Activated T-cell treated with anti-CD3 and anti-CD28 coated beads for 24 hours (primary cell): ENCODE data around the gene MAP2K3.
A peak's percentile ranks its signal among the peaks of the same experiment; 100 is the strongest.

Experiments
- DNase-seq: peaks from one replicate; pipeline ENCODE4 v3.0.0-alpha.2; 2020; ENCODE audit warnings: low read depth

MAP2K3 gene

DNA sequence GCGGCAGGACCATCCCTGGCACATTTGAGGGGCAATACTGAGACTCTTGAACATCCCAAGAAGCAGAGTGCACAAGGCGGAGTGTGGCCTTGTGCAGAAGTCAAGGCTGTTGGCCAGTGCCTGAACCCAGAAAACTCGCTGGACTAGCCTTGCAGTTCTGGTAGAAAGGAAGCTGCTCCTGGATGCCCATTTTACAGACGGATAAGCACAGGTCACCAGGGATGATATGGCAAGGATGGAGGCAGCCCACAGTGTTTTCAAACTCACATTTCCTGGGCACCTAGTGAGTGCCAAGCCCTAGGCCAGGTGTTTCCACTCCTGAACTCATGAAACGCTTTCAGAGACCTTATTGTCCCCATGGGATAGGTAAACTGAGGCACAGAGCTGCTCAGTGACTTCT lies 1.7 kb upstream of the MAP2K3 start:
- no peak for DNase-seq

DNA sequence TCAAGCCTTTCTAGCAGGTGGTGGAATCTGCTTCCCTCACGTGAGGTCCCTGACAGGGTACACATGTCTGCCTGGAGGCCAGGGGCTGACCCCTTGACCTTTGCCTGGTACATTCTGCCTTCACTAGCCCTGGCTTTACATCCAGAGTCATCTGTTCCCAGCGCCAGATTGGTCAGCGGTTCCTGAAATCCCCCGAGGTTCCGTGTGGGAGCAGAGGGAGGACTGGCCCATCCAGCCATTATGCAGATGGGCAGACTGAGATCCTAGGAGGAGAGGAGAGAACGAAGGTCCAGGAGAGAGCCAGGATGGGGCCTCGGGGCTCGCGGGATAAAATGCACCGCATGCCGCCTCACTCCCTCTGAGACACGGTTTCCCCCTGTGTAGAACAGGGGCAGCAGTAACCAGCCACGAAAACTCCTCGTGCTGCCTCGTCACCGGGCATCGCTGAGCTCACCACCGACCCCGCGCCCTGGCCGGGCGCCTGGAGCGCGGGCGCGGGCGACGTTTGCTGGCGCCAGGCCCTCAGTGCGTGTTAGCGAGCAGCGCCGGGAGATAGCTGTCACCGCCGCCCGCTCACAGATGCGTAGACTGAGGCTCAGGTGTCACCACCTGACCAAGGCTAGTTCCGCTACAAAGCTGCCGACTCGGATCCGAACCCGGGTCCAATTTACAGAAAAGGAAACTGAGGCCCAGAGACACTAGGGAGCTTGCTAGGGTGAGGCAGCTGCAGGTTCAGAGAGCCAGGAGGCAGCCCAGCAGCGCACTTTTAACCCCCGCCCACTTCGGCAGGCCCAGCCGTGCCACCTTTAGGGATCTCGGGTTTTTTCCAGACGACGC lies 811 bp upstream of the MAP2K3 start:
- DNase-seq: no peak

DNA sequence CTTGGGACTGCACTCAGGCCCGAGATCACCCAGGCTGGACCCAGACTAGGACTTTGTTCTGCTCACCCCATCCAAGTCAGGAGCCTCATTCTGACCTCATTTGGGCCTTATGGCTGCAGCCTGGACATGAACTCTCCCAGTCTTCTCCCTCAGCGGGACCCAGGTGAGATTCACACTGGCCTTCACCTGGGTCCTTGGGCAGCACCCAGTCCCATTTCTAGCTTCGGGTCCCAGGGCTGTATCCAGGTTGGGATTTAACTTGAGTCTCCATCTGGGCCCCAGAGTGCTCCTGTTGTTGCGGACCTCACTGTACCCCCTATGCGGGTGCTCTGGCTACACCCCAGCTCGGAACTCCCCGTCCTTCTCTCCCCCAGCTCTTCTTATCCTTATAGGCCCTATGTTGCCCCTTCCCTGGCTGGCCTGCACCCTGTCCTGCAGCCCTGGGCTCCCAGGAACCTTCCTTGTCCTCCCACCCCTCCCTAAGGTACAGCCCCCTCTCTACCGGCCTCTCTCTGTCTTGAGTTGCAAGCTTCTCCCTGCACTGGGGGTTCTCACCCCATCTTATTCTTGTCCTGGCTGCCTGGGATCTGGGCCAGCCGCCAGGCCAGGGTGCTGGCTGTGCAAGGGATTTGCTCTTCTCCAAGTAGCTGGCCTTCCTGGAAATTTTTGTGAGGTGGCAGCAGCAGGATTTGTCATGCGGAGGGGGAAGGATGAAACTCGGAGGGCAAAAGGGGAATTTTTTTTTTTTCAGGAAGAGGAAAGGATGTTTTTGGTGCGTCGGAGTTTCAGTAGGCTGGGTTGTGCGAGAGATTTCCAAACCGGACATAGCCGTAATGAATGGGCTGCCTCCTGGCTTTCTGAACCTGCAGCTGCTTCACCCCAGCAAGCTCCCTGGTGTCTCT lies 904 bp downstream of the MAP2K3 start:
- DNase-seq: no peak

- no peak for DNase-seq
Measured at GRCh38 chr17:21286066-21286770, 1.7 kb downstream of the MAP2K3 start.

DNA sequence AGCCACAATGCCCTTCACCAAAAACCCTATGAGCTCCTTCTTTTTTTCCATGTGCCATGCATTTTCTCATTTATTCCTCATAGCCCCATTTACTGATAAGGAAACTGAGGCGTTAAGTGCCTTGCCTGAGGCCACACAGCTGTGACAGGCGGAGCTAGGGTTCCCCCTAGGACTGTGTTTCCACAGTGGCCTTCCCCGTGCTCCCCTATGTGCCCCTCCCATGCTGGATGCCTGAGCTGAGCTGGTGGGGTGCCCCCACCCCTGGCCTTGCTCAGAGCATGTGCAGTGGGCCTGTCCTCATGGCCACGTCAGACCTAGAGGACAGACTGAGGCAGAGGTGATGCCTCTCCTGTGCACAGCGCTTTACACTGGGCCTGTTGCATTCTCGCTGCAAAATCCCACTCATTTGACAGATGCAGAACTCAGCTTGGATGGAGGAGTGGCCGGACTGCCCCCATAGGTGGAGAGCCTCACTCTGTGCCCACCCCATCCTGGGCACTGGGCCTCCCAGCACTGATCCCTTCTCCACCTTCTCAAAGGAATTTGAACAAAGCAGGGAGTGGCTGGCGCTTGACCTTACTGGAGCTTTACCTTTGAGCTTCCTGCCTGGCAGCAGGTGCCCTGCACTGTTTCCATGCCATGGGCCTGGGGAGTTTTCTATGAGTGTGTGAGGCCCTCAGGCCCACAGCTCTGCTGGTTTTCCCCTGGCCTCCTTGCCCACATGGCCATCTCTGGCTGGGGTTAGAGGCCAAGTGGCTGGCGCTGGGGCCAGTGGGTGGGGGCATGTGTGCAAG lies 2.6 kb downstream of the MAP2K3 start:
- no peak for DNase-seq

- DNase-seq: peak; percentile 96
Measured at GRCh38 chr17:21287703-21288449, 3.4 kb downstream of the MAP2K3 start.

DNA sequence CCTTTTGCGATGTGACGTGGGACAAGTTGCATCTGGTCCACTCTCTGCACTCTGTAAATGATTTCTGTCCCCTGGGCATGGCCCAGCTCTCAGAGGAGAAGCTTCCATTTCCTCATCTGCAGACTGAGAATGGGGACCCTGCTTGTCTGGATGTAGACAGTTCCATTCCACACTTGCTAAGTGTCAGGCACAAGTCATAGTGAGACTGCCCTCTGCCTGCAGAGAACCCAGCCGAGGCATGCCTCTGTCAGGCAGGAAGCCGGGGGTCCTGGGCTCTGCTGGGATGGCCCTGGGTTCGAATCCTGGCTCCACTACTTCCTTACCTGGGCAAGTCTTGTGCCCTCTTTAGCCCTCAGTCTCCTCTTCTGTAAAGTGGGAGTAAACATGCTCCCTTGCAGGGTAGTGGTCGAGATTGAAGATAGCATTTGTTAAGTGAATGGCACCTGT lies 4.1 kb downstream of the MAP2K3 start:
- DNase-seq: peak; percentile 44

DNA sequence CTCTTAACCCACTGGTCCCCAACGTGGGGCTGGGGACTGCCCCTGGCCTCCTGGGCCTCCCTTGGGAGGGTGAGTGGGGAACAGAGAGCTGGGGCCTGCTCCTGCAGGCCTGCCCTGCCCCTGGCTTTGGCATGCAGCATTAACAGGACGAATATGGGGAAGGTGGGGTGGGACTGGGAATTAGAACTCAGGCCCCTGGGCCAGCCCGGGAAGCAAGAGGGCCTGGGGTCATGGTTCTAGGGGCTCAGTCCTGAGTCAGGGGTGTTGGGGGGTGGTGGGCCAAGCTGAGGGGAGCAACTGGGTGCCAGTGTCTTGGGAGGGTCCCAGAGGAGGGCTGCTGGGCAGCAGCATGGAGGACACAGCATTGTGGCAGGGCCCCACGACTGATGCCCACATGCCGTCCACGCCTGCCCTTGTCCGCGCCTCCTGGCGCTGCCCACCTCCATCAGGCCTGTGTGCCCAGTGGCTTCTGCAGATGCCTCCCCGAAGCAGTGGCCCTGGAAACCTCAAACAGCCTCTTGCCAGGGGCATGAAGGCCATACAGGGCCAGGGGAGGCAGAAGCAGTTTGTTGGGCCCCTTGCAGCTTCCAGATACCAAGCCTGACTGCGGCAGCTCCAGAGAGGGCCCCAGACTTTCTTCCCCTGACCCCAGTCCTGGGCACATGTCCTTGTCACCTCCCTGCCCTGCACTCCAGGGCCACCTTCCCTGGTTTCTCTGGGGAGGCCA lies 4.8 kb downstream of the MAP2K3 start:
- DNase-seq: no peak

DNA sequence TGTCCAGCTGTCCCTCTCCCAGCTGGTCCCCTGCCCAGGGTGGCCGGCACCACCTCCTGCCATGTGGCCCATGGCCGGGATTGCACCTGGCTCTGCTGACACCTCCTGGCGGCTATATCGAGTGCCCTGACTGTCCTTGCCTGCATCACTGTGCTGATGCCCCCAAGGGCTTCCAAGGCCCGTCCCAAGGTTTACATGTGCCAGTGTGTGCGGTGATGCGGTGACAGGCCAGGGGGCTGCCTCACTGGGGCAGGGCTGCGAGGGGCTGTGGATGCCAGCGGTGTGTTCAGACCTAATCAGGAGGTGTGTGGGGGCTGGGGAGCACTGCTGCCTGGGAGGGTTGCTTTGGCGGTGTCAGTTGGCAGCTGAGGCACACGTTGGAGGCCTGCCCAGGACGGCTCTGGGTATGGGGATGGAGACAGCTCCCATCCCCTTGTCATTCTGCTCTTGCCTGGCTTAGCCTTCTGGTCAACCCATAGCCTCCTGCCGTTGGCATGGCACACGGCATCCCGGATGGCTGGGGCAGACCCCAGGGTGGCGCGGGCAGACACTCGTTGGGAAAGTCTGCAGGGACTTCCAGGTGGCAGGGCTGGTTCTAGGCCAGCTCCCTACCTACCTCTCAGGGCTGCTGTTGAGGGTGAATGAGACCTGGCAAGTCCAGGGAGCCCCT lies 5.5 kb downstream of the MAP2K3 start:
- no peak for DNase-seq

DNA sequence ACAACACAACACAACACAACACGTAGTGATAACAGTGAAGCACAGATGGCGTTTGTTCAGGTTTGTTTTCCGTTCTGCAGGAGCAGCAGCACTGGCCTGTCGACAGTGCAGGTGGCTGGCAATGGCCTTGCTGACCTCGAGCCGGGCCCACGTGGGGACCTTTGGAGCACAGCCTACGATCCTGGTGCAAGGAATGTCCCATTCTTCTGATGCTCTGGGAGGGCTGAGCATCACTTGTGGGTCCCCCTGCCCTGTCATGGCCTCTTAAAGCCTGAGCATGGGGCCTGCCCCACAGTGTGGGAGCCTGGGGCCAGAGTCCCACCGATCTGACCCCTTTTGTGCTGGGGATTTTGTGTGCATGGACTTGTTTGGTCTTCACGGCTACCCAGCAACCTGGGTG lies 6.8 kb downstream of the MAP2K3 start:
- no peak for DNase-seq

GRCh38 chr17:21291862-21292261 lies 7.4 kb downstream of the MAP2K3 start:
- DNase-seq: no peak

GRCh38 chr17:21292867-21293830 lies 8.6 kb downstream of the MAP2K3 start:
- DNase-seq: no peak

GRCh38 chr17:21293831-21294210 lies 9.3 kb downstream of the MAP2K3 start:
- no peak for DNase-seq

- no peak for DNase-seq
Measured at GRCh38 chr17:21294321-21295035, 10.0 kb downstream of the MAP2K3 start.

GRCh38 chr17:21295036-21295952 lies 10.8 kb downstream of the MAP2K3 start:
- no peak for DNase-seq
